Measurements from ENCODE around the gene TRABD2B.

The TRABD2B gene

GRCh38 chr1:47903723-47904122 is 93.5 kb downstream of the TRABD2B start:
- no peak for DNase-seq

GRCh38 chr1:47901001-47901575 is 96.1 kb downstream of the TRABD2B start:
- DNase-seq, result no peak

- DNase-seq, result peak; percentile 6
Measured at GRCh38 chr1:47898133-47898845, 98.9 kb downstream of the TRABD2B start.

- DNase-seq, result no peak
Measured at GRCh38 chr1:47895279-47896125, 101.7 kb downstream of the TRABD2B start.

- DNase-seq, result peak; percentile 24
Measured at GRCh38 chr1:47894410-47895278, 102.5 kb downstream of the TRABD2B start.

GRCh38 chr1:47893412-47893811 is 103.8 kb downstream of the TRABD2B start:
- DNase-seq, result no peak

GRCh38 chr1:47890779-47891178 is 106.4 kb downstream of the TRABD2B start:
- no peak for DNase-seq

GRCh38 chr1:47888294-47888629 is 108.9 kb downstream of the TRABD2B start:
- DNase-seq, result no peak

GRCh38 chr1:47887475-47888293 is 109.5 kb downstream of the TRABD2B start:
- DNase-seq, result no peak

- no peak for DNase-seq
Measured at GRCh38 chr1:47887060-47887459, 110.1 kb downstream of the TRABD2B start.

- DNase-seq, result no peak
Measured at GRCh38 chr1:47886141-47886540, 111.0 kb downstream of the TRABD2B start.

GRCh38 chr1:47885062-47885830 is 111.9 kb downstream of the TRABD2B start:
- DNase-seq, result no peak

- no peak for DNase-seq
Measured at GRCh38 chr1:47883963-47884362, 113.2 kb downstream of the TRABD2B start.

- DNase-seq, result no peak
Measured at GRCh38 chr1:47881505-47882442, 115.4 kb downstream of the TRABD2B start.

- DNase-seq, result no peak
Measured at GRCh38 chr1:47876587-47876963, 120.6 kb downstream of the TRABD2B start.

- no peak for DNase-seq
Measured at GRCh38 chr1:47875831-47876586, 121.2 kb downstream of the TRABD2B start.

GRCh38 chr1:47875036-47875435 is 122.1 kb downstream of the TRABD2B start:
- DNase-seq, result no peak

- DNase-seq, result no peak
Measured at GRCh38 chr1:47873337-47873736, 123.8 kb downstream of the TRABD2B start.

- no peak for DNase-seq
Measured at GRCh38 chr1:47872886-47873285, 124.3 kb downstream of the TRABD2B start.

Data from NCI-H226 (cell line).